ENCODE data around the gene EYA3.

The EYA3 gene

GRCh38 chr1:27956761-27957160, 131.6 kb downstream of the EYA3 start:
- DNase-seq (ENCODE audit: low read depth): no peak
- H3K4me3 ChIP-seq (ENCODE audit: low read depth, low read length): no peak overlapping the region

- no peak for DNase-seq (ENCODE audit: low read depth)
- no peak overlapping the region for H3K4me3 ChIP-seq (ENCODE audit: low read depth, low read length)
These were observed 133.3 kb downstream of the EYA3 start for GRCh38 chr1:27955076-27955475.

GRCh38 chr1:27954186-27954585, 134.2 kb downstream of the EYA3 start:
- DNase-seq (ENCODE audit: low read depth): no peak

GRCh38 chr1:27952147-27952546, 136.3 kb downstream of the EYA3 start:
- H3K4me3 ChIP-seq (ENCODE audit: low read depth, low read length): no peak overlapping the region

More at GRCh38 chr1:27954186-27954585, 134.2 kb downstream of the EYA3 start:
- H3K4me3 ChIP-seq (ENCODE audit: low read depth, low read length): no peak overlapping the region

GRCh38 chr1:27951396-27951795, 137.0 kb downstream of the EYA3 start:
- no peak for DNase-seq (ENCODE audit: low read depth)

More at GRCh38 chr1:27952147-27952546, 136.3 kb downstream of the EYA3 start:
- no peak for DNase-seq (ENCODE audit: low read depth)

GRCh38 chr1:27949027-27949426, 139.4 kb downstream of the EYA3 start:
- no peak for DNase-seq (ENCODE audit: low read depth)
- no peak overlapping the region for H3K4me3 ChIP-seq (ENCODE audit: low read depth, low read length)

More at GRCh38 chr1:27951396-27951795, 137.0 kb downstream of the EYA3 start:
- no peak overlapping the region for H3K4me3 ChIP-seq (ENCODE audit: low read depth, low read length)

GRCh38 chr1:27945020-27945419, 143.4 kb downstream of the EYA3 start:
- no peak for DNase-seq (ENCODE audit: low read depth)
- no peak overlapping the region for H3K4me3 ChIP-seq (ENCODE audit: low read depth, low read length)

- H3K4me3 ChIP-seq (ENCODE audit: low read depth, low read length): no peak overlapping the region
- DNase-seq (ENCODE audit: low read depth): no peak
These were observed 146.5 kb downstream of the EYA3 start for GRCh38 chr1:27941671-27942540.

GRCh38 chr1:27940870-27941560, 147.4 kb downstream of the EYA3 start:
- no peak overlapping the region for H3K4me3 ChIP-seq (ENCODE audit: low read depth, low read length)
- no peak for DNase-seq (ENCODE audit: low read depth)

- no peak overlapping the region for H3K4me3 ChIP-seq (ENCODE audit: low read depth, low read length)
- DNase-seq (ENCODE audit: low read depth): no peak
These were observed 148.1 kb downstream of the EYA3 start for GRCh38 chr1:27940297-27940696.

- DNase-seq (ENCODE audit: low read depth): no peak
- H3K4me3 ChIP-seq (ENCODE audit: low read depth, low read length): no peak overlapping the region
These were observed 149.9 kb downstream of the EYA3 start for GRCh38 chr1:27938488-27938887.

GRCh38 chr1:27937524-27937836, 150.9 kb downstream of the EYA3 start:
- H3K4me3 ChIP-seq (ENCODE audit: low read depth, low read length): no peak overlapping the region
- DNase-seq (ENCODE audit: low read depth): no peak

- H3K4me3 ChIP-seq (ENCODE audit: low read depth, low read length): no peak overlapping the region
These were observed 152.0 kb downstream of the EYA3 start for GRCh38 chr1:27936370-27936769.

GRCh38 chr1:27935721-27936120, 152.7 kb downstream of the EYA3 start:
- no peak overlapping the region for H3K4me3 ChIP-seq (ENCODE audit: low read depth, low read length)
- DNase-seq (ENCODE audit: low read depth): no peak

More at GRCh38 chr1:27936370-27936769, 152.0 kb downstream of the EYA3 start:
- DNase-seq (ENCODE audit: low read depth): no peak

GRCh38 chr1:27934818-27935549, 153.4 kb downstream of the EYA3 start, which contains the start of gene SMPDL3B:
SMPDL3B (plus strand) TSS chr1:27935000; CDS start chr1:27935184, 184 bp downstream.
- no peak within 1 kb of the TSS for H3K4me3 ChIP-seq (ENCODE audit: low read depth, low read length)
- no peak for DNase-seq (ENCODE audit: low read depth)

GRCh38 chr1:27931759-27932158, 156.7 kb downstream of the EYA3 start:
- no peak overlapping the region for H3K4me3 ChIP-seq (ENCODE audit: low read depth, low read length)
- DNase-seq (ENCODE audit: low read depth): no peak

GRCh38 chr1:27931184-27931583, 157.2 kb downstream of the EYA3 start:
- DNase-seq (ENCODE audit: low read depth): no peak
- no peak overlapping the region for H3K4me3 ChIP-seq (ENCODE audit: low read depth, low read length)

- DNase-seq (ENCODE audit: low read depth): no peak
- H3K4me3 ChIP-seq (ENCODE audit: low read depth, low read length): no peak overlapping the region
These were observed 160.0 kb downstream of the EYA3 start for GRCh38 chr1:27928216-27928954.

- no peak overlapping the region for H3K4me3 ChIP-seq (ENCODE audit: low read depth, low read length)
- DNase-seq (ENCODE audit: low read depth): no peak
These were observed 166.1 kb downstream of the EYA3 start for GRCh38 chr1:27922272-27922671.

Data from skeletal muscle cell (primary cell).